Activated T-cell treated with anti-CD3 and anti-CD28 coated beads, Interleukin-2, amount 50 U/mL, for 48 hours (primary cell): Measurements from ENCODE around the gene HAVCR1.
"Not testable (repeated sequence)": the region's sequence is repeated elsewhere in the genome, so short reads cannot be mapped to it uniquely, and the experiment has no call there.

Experiments used
- DNase-seq, 2 experiments: peaks; one replicate each; pipeline ENCODE4 v3.0.0-alpha.2; 2020

Gene HAVCR1

DNA sequence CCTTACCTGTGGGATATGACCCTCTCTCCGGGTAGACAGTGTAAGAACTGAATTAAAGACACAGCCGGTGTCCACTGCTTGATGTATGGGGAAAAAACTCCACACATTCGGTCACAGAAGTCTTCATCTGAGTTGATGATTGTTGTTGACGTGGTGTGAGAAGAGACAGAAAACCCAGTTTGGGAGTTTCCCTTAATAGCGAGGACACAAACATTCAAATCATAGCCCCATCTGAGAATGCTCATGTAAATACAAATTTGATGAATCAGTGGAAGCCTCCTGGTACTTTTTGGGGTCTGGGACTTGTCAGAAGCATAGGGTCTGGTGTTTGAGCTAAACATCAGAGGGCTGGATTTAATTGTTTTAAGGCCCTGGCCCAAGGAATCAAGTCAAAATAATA is 11.0 kb downstream of the HAVCR1 start:
- no peak for DNase-seq

DNA sequence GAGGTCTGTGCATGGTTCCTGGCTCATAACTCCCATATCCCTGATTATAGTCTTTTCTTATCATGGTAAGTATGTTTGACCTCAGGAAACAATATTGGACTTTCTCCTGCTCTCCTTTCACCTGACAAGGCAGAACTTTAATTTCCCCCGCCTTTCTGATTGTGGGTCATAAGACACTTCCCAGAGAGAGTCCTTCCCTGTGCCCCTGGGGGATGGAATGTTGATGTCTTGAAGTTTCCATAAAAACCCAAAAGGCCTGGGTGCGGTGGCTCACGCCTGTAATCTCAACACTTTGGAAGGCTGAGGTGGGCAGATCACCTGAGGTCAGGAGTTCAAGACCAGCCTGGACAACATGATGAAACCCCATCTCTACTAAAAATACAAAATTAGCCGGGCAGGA is 11.9 kb downstream of the HAVCR1 start:
- not testable (repeated sequence) for DNase-seq

DNA sequence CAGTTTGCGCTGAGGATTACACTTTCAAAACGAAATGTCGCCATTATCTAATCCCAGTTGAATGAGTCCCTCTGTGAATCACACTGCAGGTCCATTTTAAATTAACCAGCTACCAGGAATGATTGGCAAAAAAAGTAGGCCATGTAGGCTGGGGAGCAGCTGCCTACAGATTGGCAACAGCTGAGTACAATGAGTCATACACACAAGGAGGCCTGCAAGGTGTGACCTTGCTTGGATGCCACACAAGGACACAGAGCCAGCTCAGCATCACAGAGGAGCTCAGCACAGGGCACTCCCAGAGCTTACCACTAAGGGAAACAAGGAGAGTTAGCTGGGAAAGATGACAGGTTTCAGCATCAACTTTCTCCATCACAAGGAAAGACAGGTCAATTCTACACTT is 12.9 kb downstream of the HAVCR1 start:
- peak in 1 of 2 experiments; percentile 28 for DNase-seq

DNA sequence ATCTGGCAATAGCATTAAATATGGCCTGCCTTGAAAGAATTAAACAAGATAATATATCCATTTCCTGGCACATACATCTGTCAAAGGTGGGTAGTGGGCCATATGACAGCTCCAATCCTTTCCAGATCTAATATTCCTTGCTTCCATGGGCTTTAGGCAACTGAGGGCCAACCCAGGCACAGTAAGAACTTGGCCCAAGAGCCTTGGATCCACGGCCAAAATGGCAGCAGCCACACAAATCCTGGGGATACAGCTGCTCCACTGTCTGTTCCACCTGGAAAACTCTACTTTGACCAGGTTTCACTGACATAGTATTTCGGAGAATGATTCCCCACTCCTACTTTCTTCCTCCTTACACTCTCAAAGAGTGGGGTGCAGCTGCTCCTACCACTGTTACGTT is 13.3 kb downstream of the HAVCR1 start:
- DNase-seq: no peak

DNA sequence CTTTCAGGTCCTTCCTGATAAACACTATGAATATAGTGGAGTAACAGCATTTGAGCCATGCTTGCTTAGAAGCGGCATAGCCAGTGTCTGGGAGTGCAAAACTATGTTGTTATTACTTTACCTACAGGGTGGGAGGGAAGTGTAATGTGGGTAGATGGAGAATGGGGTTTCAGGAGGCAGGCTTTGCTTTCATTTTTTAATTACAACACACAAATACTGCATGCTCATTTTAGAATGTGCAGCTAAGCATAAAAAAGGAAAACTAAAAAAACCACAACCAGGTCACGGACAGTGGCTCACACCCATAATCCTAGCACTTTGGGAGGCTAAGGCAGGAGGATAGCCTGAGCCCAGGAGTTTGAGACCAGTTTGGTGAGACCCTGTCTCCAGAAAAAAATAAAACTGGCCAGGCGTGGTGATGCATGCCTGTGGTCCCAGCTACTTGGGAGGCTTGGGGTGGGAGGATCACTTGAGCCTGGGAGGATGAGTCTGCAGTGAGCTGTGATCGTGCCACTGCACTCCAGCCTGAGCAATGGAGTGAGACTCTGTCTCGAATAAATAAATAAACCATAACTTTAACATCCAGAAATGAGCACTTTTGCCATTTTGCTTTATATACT is 20.2 kb downstream of the HAVCR1 start:
- DNase-seq: no peak

DNA sequence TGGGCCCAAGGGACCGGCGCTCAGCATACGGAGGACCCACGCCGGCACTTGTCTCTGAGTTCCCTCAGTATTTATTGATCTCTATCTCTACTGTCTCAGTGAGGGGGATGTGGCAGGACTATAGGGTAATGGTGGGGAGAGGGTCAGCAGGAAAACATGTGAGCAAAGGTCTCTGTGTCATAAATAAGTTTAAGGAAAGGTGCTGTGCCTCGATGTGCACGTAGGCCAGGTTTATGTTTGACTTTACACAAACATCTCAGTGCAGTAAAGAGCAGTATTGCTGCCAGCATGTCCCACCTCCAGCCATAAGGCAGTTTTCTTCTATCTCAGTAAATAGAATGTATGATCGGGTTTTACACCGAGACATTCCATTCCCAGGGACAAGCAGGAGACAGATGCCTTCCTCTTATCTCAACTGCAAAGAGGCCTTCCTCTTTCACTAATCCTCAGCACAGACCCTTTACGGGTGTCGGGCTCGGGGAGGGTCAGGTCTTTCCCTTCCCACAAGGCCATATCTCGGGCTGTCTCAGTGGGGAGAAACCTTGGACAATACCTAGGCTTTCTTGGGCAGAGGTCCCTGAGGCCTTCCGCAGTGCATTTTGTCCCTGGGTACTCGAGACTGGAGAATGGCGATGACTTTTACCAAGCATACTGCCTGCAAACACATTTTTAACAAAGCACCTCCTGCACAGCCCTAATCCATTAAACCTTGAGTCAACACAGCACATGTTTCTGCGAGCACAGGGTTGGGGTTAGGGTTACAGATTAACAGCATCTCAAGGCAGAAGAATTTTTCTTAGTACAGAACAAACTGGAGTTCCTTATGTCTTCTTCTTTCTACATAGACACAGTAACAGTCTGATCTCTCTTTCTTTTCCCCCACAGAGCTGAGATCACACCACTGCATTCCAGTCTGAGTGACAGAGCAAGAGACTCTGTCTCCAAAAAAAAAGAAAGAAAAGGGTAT is 24.5 kb downstream of the HAVCR1 start:
- not testable (repeated sequence) for DNase-seq

DNA sequence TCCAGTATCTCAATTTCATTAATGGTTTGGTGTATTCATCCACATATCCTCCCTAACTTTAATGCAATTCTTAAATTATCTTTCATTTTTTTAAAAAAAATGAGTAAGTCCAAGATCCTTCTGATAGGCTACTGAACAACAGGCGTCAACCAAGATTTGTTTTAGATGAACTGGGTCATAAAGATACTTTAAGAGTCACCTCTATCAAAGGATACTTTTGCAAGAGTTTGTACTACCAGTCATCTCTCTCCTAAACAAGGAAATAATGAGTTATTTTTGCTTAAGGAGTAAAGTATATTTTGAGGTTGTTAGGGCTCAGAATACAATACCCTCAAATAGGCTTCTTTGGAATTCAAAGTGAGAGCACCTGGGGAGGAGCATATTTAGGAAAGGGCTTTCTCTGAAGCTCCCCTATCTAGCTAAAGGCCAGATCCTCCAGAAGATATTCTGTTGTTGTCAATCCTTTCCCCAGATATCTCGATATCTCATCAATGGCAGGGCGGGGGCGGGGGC is 25.8 kb downstream of the HAVCR1 start:
- DNase-seq: no peak

DNA sequence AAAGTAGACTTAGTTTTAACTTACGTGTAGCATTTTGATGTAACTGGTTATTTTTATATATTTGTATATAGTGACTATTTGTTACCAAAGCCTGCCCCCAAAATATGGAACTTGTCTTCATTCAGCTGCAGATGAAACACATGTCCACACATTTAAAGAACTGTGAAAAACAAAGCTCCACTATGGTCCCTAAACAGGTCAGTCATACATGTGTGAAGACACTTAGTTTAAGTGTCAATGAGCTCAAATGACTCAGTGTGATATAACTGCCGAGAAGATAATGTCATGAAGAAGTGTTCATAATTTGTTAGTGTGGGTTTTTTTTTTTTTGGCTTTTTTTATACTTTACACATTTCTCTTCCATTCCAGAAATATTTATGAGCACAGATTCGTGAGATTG is 28.2 kb downstream of the HAVCR1 start:
- no peak for DNase-seq

DNA sequence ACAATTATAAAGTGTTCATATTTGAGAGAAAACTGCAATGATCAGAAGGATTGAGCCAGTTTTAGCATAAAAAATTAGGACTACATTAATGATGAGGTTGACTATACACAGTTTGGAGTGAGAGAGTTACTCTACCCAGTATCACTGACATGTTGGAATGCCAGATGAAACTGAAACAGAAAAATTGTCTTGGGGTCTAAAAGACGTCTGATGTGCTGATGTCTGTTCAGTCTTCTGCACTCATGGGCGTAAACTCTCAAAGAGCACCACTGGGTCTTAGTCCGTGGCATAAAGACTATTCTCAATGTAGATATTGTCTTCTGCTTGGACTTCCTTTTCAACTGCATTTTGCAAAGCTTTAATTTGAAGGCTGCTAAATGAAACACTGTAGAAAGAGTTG is 29.5 kb downstream of the HAVCR1 start:
- DNase-seq: no peak

DNA sequence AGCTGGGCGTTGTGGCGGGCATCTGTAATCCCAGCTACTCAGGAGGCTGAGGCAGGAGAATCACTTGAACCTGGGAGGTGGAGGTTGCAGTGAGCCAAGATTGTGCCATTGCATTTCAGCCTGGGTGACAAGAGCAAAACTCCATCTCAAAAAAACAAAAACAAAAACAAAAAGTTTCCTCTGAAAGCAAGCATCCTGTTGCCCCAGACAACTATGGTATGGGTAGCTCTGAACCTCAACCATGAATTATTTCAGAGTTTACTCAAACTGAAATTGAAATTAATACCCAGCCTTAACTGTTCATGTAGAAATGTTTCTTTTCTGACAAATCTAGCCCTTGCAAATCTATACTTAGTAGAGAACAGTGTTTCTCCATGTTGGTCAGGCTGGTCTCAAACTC is 31.3 kb downstream of the HAVCR1 start:
- not testable (repeated sequence) for DNase-seq

DNA sequence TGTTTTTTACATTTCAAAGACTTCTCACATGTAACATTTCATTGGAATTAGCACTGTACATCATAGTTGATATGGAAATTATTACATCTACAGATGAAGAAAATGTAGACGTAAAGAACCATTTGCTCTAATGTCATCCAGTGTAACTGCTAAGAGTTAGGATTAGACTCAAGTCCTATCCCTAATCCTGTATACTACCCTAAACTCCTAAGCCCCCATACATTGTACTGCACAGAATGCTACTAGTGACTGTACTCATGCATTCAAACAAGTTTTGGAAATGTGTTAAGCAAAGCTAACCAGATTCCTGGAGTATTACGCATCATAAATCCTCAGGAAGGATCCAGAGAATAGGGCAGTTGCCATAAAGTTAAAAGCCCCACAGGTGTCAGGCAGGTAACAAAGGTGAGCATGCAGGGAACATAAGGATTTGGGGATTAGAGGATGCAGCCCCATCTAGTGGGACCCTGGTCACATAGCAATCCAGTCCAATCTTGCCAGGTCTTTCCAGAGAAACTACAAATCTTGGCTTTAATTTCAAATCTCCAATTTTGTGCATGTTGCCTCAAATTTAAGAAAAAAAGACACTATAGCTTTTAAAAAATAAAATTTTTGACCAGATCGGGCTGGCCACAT is 32.0 kb downstream of the HAVCR1 start:
- no peak for DNase-seq

DNA sequence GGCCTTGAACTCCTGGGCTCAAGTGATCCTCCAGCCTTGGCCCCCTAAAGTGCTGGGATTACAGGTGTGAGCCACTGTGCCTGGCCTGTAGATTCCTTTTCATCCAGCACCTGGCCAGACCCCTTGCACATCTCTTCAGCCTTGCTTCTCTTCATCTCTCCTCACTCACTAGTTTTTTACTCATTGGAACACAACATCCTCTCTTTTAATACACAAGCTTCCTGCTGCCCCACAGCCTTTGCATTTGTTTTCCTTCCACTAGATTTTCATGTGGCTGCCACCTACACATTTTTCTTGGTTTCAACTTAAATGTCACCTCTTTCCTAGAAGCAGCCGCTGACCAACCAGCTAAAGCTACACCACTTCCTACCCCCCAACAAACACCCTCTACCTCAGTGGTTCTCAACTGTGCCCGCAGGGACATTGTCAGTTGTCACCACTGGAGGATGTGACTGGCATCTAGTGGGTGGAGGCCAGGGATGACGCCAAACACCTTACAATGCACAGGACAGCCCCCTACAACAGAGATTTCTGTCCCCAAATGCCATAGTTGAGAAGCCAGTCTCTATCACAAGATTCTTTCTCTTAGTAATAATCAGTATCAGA is 33.7 kb downstream of the HAVCR1 start:
- peak; percentile 78 to 83 for DNase-seq

DNA sequence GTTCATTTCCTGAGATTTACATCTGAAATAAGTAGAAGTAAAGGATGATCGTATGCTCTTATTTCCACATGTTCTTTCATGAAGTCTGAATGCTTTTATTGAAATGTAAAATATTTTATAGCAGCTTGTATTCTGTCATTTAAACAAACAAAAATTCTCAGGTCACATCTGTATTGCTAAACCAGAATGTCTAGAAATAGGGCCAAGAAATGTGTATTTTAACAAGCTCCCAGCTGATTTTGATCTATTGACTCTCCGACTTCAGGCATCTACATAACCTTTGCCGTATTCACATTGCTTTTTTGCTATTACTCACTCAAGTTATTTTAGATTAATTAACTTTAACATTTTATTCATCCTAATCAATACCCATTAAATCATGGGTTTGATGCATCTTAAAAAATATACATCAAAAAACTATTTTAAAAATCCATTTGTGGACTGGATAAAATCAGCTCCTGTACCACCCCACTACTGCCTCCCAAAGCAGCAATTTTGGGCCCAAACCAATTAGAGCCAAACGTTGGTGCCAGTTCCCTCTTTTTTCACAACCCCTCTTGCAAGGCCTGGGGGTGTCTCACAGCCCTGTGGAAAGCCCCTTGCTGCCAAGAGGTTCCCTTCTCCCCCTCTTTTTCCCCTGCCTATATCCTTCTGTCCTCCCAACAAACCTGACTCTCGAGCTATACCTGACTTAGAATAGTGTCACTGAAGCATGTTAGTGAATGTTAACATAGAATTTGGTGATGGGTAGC is 34.5 kb downstream of the HAVCR1 start:
- no peak for DNase-seq

DNA sequence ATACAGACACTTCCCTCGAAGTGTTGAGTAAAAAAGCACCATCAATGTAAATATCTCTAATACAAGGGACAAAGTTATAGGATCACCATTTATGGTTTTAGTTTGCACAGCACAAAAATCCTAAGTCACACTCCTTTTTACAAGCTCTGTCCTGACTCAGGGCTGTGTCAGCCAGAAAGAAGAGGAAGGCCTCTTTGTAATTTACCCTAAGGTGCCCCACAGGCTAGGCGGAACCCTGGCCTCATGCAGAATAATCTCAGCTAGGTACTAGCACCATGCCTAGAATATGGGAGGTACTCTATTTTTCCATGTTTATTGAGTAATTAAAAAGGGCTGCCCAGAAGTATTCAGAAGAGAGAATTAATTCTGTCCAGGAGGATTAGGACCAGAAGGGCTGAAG is 36.9 kb downstream of the HAVCR1 start:
- DNase-seq: no peak

DNA sequence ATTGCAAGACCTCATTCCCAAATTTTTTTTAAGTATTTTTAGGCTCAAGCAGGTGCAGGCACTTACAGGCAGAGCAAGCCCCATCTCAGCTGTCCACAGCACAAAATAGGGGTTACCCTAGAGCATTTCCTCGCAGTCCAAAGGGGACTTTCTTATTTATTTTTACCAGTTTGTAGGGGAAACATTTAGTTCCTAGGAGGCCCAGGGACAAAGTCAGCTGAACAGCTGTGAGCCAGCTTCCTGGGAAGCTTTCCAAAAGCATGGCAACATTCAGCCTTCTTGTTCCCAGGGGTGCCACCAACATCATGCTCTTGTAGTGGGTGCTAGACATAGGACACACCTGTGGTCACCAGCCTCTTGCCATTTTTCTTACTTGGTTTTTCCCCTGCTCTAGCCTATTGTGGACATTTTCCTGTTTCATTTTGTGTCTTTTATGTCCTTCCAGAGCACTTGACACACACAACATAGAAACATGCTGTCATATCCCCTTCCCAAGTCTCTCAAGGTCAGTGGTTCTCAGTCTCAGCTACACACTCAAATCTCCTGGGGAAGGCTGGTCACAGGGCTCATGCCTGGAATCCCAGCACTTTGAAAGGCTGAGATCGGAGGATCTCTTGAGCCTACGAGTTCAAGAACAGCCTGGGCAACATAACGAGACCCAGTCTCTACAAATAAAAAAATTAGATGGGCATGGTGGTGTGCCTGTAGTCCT is 38.2 kb downstream of the HAVCR1 start:
- DNase-seq: no peak

DNA sequence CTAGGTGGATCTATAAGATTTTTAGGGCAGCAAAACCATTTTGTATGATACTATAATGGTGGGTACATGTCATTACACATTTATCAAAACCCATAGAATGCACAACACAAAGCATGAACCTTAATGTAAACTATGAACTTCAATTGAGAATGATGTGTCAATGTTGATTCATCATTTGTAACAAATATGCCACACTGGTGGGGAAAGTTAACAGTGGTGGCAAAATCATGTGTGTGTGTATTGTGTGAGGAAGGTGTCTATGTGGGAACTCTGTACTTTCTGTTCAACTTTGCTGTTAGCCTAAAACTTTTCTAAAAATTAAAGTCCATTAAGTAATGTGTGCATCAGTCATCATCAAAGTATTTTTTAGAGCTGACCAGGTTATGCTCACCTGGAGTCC is 38.9 kb downstream of the HAVCR1 start:
- DNase-seq: no peak

DNA sequence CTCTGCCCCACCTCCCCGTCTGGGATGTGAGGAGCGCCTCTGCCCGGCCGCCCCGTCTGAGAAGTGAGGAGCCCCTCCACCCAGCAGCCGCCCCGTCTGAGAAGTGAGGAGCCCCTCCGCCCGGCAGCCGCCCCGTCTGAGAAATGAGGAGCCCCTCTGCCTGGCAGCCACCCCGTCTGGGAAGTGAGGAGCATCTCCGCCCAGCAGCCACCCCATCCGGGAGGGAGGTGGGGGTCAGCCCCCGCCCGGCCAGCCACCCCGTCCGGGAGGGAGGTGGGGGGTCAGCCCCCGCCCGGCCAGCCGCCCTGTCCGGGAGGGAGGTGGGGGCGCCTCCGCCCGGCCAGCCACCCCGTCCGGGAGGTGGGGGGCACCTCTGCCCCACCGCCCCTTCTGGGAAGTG is 44.8 kb downstream of the HAVCR1 start:
- not testable (repeated sequence) for DNase-seq

DNA sequence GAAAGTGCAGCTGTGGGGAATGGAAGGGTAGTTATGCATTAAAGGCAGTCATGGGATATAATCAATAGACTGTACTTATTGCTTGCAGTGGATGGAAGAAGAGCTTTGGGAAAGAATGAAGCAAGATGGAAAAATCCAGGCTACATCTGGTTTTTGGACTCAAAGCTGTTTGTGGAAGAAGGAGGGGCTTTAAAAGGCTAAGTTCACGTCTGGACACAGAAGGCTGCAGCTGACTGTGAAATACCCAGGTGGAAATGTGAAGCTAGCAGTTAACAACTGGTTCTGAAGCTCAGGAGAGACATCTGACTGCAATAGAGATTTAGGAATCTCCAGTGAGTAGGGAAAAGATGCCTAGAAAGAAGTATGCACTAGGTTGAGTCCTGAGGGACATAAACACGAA is 52.7 kb downstream of the HAVCR1 start:
- DNase-seq: no peak

DNA sequence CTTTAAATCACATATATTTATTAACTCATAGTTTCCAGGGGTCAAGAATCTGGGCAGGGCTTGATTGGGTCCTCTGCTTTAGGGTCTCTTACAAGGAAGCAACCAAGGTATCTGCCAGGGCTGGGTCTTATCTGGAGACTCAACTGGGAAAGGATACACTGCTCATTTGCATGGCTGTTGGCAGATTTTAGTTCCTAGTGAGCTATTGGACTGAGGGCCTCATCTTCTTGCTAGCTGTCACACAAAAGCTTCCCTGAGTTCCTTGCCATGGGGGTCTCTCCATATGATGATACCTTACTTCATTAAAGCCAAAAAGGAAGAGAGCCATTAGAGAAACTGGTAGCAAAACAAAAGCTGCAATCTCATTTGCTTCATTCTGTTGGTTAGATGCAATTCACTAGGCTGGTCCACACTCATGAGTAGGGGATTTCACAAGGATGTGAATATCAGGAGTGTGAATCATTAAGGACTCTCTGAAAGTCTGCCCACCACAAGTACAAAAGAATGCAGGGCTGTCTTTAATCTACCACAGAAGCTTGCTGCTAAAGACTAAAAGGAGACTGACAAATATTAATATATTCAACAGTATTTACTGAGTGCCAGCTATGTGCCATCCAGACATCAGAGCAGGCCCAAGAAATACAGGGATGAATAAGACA is 53.9 kb downstream of the HAVCR1 start:
- DNase-seq: no peak

DNA sequence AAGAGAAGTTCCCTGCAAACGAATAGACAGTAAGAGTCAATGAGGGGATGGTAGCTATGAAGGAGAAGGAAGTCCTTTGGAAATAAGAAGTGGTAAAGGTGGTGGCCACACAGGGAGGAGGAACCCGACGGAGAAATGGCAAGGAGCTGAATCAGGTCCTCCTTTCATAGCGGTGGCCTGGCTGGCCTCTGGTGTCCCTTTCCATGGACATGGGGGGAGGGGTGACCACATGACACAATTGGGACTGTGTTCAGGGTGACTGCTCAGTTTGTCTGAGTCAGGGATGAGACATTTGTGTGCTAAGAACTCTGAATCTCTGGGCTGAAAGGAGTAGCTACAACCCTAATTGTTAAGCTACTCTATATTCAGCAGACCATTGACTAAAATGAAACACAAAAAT is 67.2 kb downstream of the HAVCR1 start:
- no peak for DNase-seq

DNA sequence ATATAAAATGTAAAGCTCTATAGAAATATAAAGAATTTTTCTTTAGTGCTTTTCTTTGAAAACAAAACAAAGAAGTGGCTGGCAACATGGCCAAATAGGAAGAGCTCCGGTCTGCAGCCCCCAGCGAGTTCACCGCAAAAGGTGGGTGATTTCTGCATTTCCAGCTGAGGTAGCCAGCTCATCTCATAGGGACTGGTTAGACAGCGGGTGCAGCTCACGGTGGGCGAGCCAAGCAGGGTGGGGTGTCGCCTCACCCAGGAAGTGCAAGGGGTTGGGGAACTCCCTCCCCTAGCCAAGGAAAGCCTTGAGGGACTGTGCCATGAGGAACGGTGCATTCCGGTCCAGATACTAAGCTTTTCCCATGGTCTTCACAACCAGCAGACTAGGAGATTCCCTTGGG is 74.9 kb downstream of the HAVCR1 start:
- no peak for DNase-seq
